Lower lobe of right lung (tissue), 2 donors: ENCODE results near the gene CAMKMT. TPM values are rescaled to one million over a fixed set of nuclear protein-coding genes. Genes with fewer than 3 reads are reported as not detected.

Source experiments
- ATAC-seq, 2 donors: fragments of 200-7000 bp; cut with Tn5 transposase; one replicate each; pipeline ENCODE4 v1.9.1; 2020 to 2022; ENCODE audit warnings: mild to moderate bottlenecking in 2 of 2, moderate library complexity in 2 of 2
- DNase-seq: peaks from one replicate; pipeline ENCODE4 v3.0.0-alpha.2; 2020
- H3K27ac ChIP-seq: fragments of 200-600 bp; one replicate; pipeline ENCODE4 v1.8.0; 2022
- H3K27me3 ChIP-seq: fragments of 200-600 bp; one replicate; pipeline ENCODE4 v1.8.0; 2022; ENCODE audit warnings: low read depth
- H3K36me3 ChIP-seq: fragments of 200-600 bp; one replicate; pipeline ENCODE4 v1.8.0; 2022; ENCODE audit warnings: mild to moderate bottlenecking
- H3K4me1 ChIP-seq: fragments of 200-600 bp; one replicate; pipeline ENCODE4 v1.8.0; 2022
- H3K4me3 ChIP-seq: fragments of 200-600 bp; one replicate; pipeline ENCODE4 v1.8.0; 2022; ENCODE audit warnings: mild to moderate bottlenecking
- H3K9me3 ChIP-seq: fragments of 200-600 bp; one replicate; pipeline ENCODE4 v1.8.0; 2022
- intact Hi-C: fragments of 100-400 bp; cut with DNase I; formaldehyde crosslinking; loops from one replicate; pipeline ENCODE4 v1.11.0; 2022
- total RNA-seq: library from RNA; stranded (reverse); fragmentation: NEBNext Ultra II Directional; extraction: Animal tissue kit (Norgen Biotek cat#: 25700); gene quantifications from one replicate; pipeline ENCODE4 v1.2.1, GENCODE V29; 2021
- TF ChIP-seq, protein P1 (sequence below): fragments of 200-600 bp; IDR thresholded peaks from one replicate; pipeline ENCODE4 v1.8.0; 2022; ENCODE audit warnings: antibody characterized with exemption, mild to moderate bottlenecking
- donor health status: DM: no; HTN: yes; CAD: no; lungs with severe emphysema.

The CAMKMT gene
- total RNA-seq, 1 donor from 2014 or later = 10.5 TPM

DNA sequence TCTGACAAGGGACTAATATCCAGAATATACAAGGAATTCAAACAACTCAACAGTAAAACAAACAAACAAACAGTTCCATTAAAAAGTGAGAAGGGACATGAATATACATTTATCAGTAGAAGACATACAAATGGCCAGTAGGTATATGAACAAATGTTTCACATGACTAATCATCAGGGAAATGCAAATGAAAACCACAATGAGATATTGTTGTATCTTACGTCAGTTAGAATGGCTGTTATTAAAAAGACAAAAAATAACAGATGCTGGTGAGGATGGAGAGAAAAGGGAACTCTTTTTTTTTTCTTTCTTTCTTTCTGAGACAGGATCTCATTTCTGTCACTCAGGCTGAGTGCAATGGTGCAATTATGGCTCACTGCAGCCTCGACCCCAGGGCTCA, 175.5 kb downstream of the CAMKMT start:
- no peaks in the 10 kb centered on the region for H3K4me1 ChIP-seq
- DNase-seq = no peak
- no peak for ATAC-seq
- no peak overlapping the region for H3K27ac ChIP-seq
- no peaks in the 10 kb centered on the region for H3K27me3 ChIP-seq
- H3K36me3 ChIP-seq = no peaks in the 10 kb centered on the region
- intact Hi-C loops = no loop called here
- H3K4me3 ChIP-seq = no peak overlapping the region
- no peaks in the 10 kb centered on the region for H3K9me3 ChIP-seq
- TF ChIP-seq, protein P1, sequence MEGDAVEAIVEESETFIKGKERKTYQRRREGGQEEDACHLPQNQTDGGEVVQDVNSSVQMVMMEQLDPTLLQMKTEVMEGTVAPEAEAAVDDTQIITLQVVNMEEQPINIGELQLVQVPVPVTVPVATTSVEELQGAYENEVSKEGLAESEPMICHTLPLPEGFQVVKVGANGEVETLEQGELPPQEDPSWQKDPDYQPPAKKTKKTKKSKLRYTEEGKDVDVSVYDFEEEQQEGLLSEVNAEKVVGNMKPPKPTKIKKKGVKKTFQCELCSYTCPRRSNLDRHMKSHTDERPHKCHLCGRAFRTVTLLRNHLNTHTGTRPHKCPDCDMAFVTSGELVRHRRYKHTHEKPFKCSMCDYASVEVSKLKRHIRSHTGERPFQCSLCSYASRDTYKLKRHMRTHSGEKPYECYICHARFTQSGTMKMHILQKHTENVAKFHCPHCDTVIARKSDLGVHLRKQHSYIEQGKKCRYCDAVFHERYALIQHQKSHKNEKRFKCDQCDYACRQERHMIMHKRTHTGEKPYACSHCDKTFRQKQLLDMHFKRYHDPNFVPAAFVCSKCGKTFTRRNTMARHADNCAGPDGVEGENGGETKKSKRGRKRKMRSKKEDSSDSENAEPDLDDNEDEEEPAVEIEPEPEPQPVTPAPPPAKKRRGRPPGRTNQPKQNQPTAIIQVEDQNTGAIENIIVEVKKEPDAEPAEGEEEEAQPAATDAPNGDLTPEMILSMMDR = no peak

DNA sequence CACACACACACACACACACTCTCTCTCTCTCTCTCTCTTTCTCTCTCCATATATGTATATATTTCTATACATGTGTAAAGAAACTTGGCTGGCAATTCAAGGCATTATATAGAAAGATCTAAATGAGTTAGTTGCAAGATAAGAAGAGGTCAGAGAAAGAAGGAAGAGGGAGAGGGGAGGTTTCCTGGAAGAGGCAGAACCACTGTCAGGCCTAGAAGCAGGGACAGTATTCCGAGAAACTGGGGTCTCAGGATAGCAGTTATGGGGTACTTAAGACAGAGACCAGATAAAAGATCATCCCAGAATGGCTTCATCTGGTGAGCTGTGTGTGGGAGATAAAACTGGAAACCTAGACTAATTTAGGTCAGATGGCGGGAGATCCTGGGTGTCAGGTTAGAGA, 180.8 kb downstream of the CAMKMT start:
- Histone ChIP-seq H3K27ac (no peak overlapping the region), H3K27me3 (no peaks in the 10 kb centered on the region), H3K36me3 (no peaks in the 10 kb centered on the region), H3K4me3 (no peak overlapping the region), H3K4me1 (no peaks in the 10 kb centered on the region), H3K9me3 (no peaks in the 10 kb centered on the region)
- TF ChIP-seq, protein P1 = no peak
- no peak for DNase-seq
- no peak for ATAC-seq
- intact Hi-C loops = no loop called here

DNA sequence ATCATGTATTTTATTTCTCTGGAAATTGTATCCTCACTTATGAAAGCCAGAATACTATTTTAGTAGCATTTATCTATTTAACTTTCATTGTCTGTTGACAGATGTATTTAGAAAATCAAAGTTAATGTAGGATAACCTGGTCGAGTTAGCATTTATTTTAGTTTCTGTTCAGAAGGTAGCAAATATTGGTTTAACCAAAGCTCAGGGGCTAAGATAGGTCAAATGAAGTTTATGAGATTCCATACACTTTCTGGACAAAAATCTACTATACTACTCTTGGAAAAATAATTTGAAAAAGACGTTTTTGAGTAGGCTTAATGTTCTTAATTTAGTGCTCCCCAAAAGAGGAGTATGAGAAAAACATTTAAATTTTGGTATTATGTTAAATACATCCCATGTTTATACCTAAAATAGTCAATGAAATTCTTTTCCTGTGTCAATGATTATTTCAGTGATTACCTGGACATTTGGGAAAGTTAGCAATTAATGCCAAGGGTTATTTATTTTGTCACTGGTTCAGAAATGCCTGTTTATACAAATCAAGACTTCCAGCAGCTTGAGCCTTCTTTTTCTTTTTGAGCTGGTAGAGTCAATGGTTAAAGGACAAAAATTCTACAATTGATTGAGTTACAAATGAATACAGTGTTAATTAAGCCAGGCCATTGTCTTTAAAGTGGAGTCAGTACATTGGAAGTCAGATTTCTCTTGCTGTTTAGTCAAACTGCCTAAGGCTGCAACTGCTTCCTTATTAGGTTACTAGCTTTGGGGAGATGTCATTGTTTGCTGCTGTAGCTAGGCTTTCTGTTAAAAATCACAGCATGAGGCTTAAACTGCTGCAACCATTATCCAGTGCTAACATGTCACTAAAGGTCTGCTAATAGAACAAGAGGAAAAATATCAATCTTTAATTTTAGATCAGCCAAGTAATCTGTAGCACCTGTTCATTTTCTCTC, 182.3 kb downstream of the CAMKMT start:
- no peak overlapping the region for H3K4me3 ChIP-seq
- H3K9me3 ChIP-seq = no peaks in the 10 kb centered on the region
- intact Hi-C loops = no loop called here
- no peaks in the 10 kb centered on the region for H3K4me1 ChIP-seq
- H3K27ac ChIP-seq = no peak overlapping the region
- TF ChIP-seq, protein P1 = no peak
- no peak for ATAC-seq
- no peak for DNase-seq
- H3K36me3 ChIP-seq = no peaks in the 10 kb centered on the region
- H3K27me3 ChIP-seq = no peaks in the 10 kb centered on the region

DNA sequence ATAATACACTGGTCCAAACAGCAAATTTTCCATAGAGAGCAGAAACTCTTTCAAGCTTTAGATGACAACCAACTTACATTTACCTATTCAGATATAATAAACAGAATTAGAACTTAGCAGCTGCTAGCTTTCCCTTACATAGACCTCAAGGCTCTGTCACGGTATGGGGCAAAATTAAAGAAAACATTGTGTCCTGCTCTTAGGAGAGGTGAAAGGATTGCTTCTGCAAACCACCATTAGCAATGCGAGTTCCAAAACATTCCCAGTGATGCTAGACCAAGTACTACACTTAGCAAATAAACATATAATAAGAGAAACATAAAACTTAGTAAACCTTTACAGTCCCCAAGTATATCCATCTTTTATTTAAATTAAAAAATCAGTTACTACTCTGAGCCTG, 183.3 kb downstream of the CAMKMT start:
- Histone ChIP-seq H3K27ac (no peak overlapping the region), H3K27me3 (no peaks in the 10 kb centered on the region), H3K4me3 (no peak overlapping the region), H3K4me1 (no peaks in the 10 kb centered on the region), H3K36me3 (no peaks in the 10 kb centered on the region), H3K9me3 (no peaks in the 10 kb centered on the region)
- TF ChIP-seq, protein P1 = no peak
- ATAC-seq (no peak), DNase-seq (no peak)
- intact Hi-C loops = no loop called here

DNA sequence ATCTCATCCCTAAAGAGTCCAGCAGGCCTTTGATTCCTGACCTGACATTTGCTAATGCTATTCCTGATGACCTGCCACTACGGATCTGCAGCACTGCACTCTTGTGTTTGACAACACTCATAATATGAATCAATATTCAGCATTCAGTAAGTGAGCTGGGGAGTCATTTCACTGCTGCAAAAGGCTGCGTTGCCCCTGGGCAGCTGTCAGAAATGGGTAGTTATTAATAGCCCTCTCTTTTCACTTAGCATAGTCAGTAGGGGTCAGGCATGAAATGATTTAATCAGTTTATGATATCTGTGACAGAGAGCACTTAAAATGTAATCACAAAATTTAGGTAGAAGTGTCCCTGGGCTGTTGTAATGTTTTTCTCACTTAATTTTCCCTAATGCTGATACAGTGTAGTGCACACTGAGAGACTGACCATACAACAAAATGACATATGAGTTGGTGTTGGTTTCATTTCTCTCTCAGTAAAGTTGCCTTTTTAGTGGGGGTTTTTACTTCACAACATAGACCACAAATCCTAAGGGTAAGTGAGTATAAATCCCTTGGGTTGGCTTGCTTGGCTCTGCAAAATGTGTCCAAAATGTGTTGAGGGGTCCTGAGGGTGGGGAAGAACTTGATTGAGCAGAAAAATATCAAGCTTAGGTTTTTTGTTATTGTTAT, 184.8 kb downstream of the CAMKMT start:
- no peak for DNase-seq
- no peak for ATAC-seq
- Histone ChIP-seq H3K27ac (no peak overlapping the region), H3K9me3 (no peaks in the 10 kb centered on the region), H3K27me3 (no peaks in the 10 kb centered on the region), H3K4me3 (no peak overlapping the region), H3K36me3 (no peaks in the 10 kb centered on the region), H3K4me1 (no peaks in the 10 kb centered on the region)
- intact Hi-C loops = no loop called here
- TF ChIP-seq, protein P1 = no peak
